ENCODE measurements around the gene CGGBP1. TPM values are rescaled to one million over a fixed set of nuclear protein-coding genes. Genes with fewer than 3 reads are reported as not detected.

Gene CGGBP1
- total RNA-seq, 1 donor from 2014 or later: 67.8 TPM

- no peaks in the 10 kb centered on the region for H3K9me3 Mint-ChIP-seq (ENCODE audit: low read depth)
- no peaks in the 10 kb centered on the region for H3K27me3 Mint-ChIP-seq (ENCODE audit: low read depth)
- no peak overlapping the region for H3K27ac Mint-ChIP-seq (ENCODE audit: unreplicated experiment)
- H3K36me3 Mint-ChIP-seq (ENCODE audit: low read depth): peaks cover 6% of the 10 kb centered on the region
- H3K4me1 Mint-ChIP-seq (ENCODE audit: low read depth): no peaks in the 10 kb centered on the region
- TF ChIP-seq CTCF (IDR thresholded peaks at IDR 0.05): no peak
- no peak for DNase-seq (ENCODE audit: low spot score)
- H3K4me3 Mint-ChIP-seq (ENCODE audit: unreplicated experiment): no peak overlapping the region
These were observed 31.9 kb upstream of the CGGBP1 start for GRCh38 chr3:88090681-88091080.

GRCh38 chr3:88084097-88084501, 25.3 kb upstream of the CGGBP1 start:
- Mint-ChIP-seq H3K36me3 (ENCODE audit: low read depth) (peaks cover 10% of the 10 kb centered on the region), H3K27me3 (ENCODE audit: low read depth) (no peaks in the 10 kb centered on the region), H3K9me3 (ENCODE audit: low read depth) (peaks cover 3% of the 10 kb centered on the region), H3K4me1 (ENCODE audit: low read depth) (peaks cover 14% of the 10 kb centered on the region), H3K27ac (ENCODE audit: unreplicated experiment) (no peak overlapping the region), H3K4me3 (ENCODE audit: unreplicated experiment) (no peak overlapping the region)
- TF ChIP-seq CTCF (IDR thresholded peaks at IDR 0.05): no peak
- no peak for DNase-seq (ENCODE audit: low spot score)

- H3K4me3 Mint-ChIP-seq (ENCODE audit: unreplicated experiment): no peak overlapping the region
- H3K9me3 Mint-ChIP-seq (ENCODE audit: low read depth): peaks cover 3% of the 10 kb centered on the region
- H3K4me1 Mint-ChIP-seq (ENCODE audit: low read depth): peaks cover 14% of the 10 kb centered on the region
- H3K36me3 Mint-ChIP-seq (ENCODE audit: low read depth): peaks cover 7% of the 10 kb centered on the region
- no peak for DNase-seq (ENCODE audit: low spot score)
- no peak overlapping the region for H3K27ac Mint-ChIP-seq (ENCODE audit: unreplicated experiment)
- no peak for TF ChIP-seq CTCF (IDR thresholded peaks at IDR 0.05)
- no peaks in the 10 kb centered on the region for H3K27me3 Mint-ChIP-seq (ENCODE audit: low read depth)
These were observed 24.0 kb upstream of the CGGBP1 start for GRCh38 chr3:88082854-88083253.

GRCh38 chr3:88078932-88079331, 20.1 kb upstream of the CGGBP1 start:
- Mint-ChIP-seq H3K4me1 (ENCODE audit: low read depth) (peaks cover 22% of the 10 kb centered on the region), H3K36me3 (ENCODE audit: low read depth) (peaks cover 6% of the 10 kb centered on the region), H3K9me3 (ENCODE audit: low read depth) (peaks cover 3% of the 10 kb centered on the region), H3K27ac (ENCODE audit: unreplicated experiment) (no peak overlapping the region), H3K4me3 (ENCODE audit: unreplicated experiment) (no peak overlapping the region), H3K27me3 (ENCODE audit: low read depth) (no peaks in the 10 kb centered on the region)
- no peak for DNase-seq (ENCODE audit: low spot score)
- no peak for TF ChIP-seq CTCF (IDR thresholded peaks at IDR 0.05)

- H3K4me3 Mint-ChIP-seq (ENCODE audit: unreplicated experiment): no peak overlapping the region
- peaks cover 6% of the 10 kb centered on the region for H3K9me3 Mint-ChIP-seq (ENCODE audit: low read depth)
- H3K4me1 Mint-ChIP-seq (ENCODE audit: low read depth): peaks cover 18% of the 10 kb centered on the region
- DNase-seq (ENCODE audit: low spot score): no peak
- peaks cover 4% of the 10 kb centered on the region for H3K36me3 Mint-ChIP-seq (ENCODE audit: low read depth)
- H3K27ac Mint-ChIP-seq (ENCODE audit: unreplicated experiment): no peak overlapping the region
- no peak for TF ChIP-seq CTCF (IDR thresholded peaks at IDR 0.05)
- no peaks in the 10 kb centered on the region for H3K27me3 Mint-ChIP-seq (ENCODE audit: low read depth)
These were observed 17.9 kb upstream of the CGGBP1 start for GRCh38 chr3:88076712-88077111.
